ENCODE data around the gene PEX14. TPM values are rescaled to one million over a fixed set of nuclear protein-coding genes. Genes with fewer than 3 reads are reported as not detected.
"Not testable (repeated sequence)": the region's sequence is repeated elsewhere in the genome, so short reads cannot be mapped to it uniquely, and the experiment has no call there.

The PEX14 gene
- total RNA-seq, 4 donors from 2014 or later = 8.1 to 17.8 (median 15.8) TPM

- ATAC-seq = peak; percentile 1 to 2
- intact Hi-C loops (cut with DNase I; ENCODE audit: low total_unique reads) = loop anchor here (2.0 kb wide), 1 partner anchor 41 kb away; the partner anchor contains the start of gene CENPS
- no peak for TF ChIP-seq POLR2A (IDR thresholded peaks at IDR 0.05)
- TF ChIP-seq, protein P1, sequence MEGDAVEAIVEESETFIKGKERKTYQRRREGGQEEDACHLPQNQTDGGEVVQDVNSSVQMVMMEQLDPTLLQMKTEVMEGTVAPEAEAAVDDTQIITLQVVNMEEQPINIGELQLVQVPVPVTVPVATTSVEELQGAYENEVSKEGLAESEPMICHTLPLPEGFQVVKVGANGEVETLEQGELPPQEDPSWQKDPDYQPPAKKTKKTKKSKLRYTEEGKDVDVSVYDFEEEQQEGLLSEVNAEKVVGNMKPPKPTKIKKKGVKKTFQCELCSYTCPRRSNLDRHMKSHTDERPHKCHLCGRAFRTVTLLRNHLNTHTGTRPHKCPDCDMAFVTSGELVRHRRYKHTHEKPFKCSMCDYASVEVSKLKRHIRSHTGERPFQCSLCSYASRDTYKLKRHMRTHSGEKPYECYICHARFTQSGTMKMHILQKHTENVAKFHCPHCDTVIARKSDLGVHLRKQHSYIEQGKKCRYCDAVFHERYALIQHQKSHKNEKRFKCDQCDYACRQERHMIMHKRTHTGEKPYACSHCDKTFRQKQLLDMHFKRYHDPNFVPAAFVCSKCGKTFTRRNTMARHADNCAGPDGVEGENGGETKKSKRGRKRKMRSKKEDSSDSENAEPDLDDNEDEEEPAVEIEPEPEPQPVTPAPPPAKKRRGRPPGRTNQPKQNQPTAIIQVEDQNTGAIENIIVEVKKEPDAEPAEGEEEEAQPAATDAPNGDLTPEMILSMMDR (IDR thresholded peaks at IDR 0.05 in 4 of 5, conservative IDR thresholded peaks at IDR 0.05 in 1 of 5) = no peak
- no peaks in the 10 kb centered on the region for H3K9me3 ChIP-seq
- no peak for DNase-seq
- H3K4me1 ChIP-seq = peaks cover 28 to 29% of the 10 kb centered on the region in 2 donors
- H3K4me3 ChIP-seq = peak overlapping the region; percentile 75 to 96 (median 87)
- no peaks in the 10 kb centered on the region for H3K27me3 ChIP-seq
- H3K36me3 ChIP-seq = peaks cover 0 to 26% of the 10 kb centered on the region in 2 donors
- H3K27ac ChIP-seq = peak overlapping the region; percentile 65 to 84 (median 78)
- in situ Hi-C loops (cut with MboI; ENCODE audit: low sequenced_read_pairs in 4 of 4) = no loop called here
Measured at GRCh38 chr1:10471411-10472219, 3.1 kb upstream of the PEX14 start.

- Histone ChIP-seq H3K36me3 (peaks cover 0 to 17% of the 10 kb centered on the region in 2 donors), H3K27me3 (no peaks in the 10 kb centered on the region), H3K4me3 (peak within 1 kb of the TSS; percentile 75 to 96 (median 87)), H3K9me3 (no peaks in the 10 kb centered on the region), H3K4me1 (peaks cover 30 to 31% of the 10 kb centered on the region in 2 donors), H3K27ac (peak within 1 kb of the TSS; percentile 65 to 84 (median 78))
- DNase-seq = peak; percentile 91 to 92
- in situ Hi-C loops (cut with MboI; ENCODE audit: low sequenced_read_pairs in 4 of 4) (no loop called here), intact Hi-C loops (cut with DNase I; ENCODE audit: low total_unique reads) (loop anchor here (2.0 kb wide), 1 partner anchor 42 kb away; the partner anchor contains the start of gene CENPS)
- TF ChIP-seq POLR2A (IDR thresholded peaks at IDR 0.05) = peak; percentile 61 to 62
- TF ChIP-seq, protein P1 (IDR thresholded peaks at IDR 0.05 in 4 of 5, conservative IDR thresholded peaks at IDR 0.05 in 1 of 5) = no peak
- peak; percentile 95 for ATAC-seq
Measured at GRCh38 chr1:10472220-10473144, 2.3 kb upstream of the PEX14 start, which contains the start of gene DFFA. Gene DFFA (minus strand): TSS chr1:10472529. CDS start chr1:10472458, 71 bp downstream.

DNA sequence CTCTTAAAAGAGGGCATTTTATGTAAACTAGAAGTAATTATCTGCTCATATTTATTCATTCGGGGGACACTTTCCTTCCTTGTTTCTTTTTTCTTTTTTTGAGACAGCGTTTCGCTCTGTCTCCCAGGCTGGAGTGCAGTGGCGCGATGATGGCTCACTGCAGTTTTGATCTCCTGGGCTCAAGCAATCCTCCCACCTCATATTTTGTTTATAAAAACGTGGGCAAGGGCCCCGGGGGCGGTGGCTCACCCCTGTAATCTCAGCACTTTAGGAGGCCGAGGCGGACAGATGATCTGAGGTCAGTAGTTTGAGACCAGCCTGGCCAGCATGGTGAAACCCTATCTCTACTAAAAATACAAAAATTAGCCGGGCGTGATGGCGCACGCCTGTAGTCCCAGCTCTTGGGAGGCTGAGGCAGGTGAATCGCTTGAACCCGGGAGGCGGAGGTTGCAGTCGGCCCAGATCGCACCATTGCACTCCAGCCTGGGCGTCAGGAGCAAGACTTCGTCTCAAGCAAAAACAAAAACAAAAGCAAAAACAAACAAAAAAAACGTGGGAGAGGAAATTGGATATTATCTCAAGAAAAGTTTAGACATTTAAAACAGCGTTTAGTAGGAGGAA is 1.5 kb upstream of the PEX14 start:
- ATAC-seq = no peak
- intact Hi-C loops (cut with DNase I; ENCODE audit: low total_unique reads) = loop anchor here (2.0 kb wide), 1 partner anchor 42 kb away; the partner anchor contains the start of gene CENPS
- peaks cover 30 to 31% of the 10 kb centered on the region in 2 donors for H3K4me1 ChIP-seq
- H3K27ac ChIP-seq = peak overlapping the region; percentile 65 to 84 (median 78)
- H3K4me3 ChIP-seq = peak overlapping the region in 2 of 4 donors; percentile 91 to 96
- in situ Hi-C loops (cut with MboI; ENCODE audit: low sequenced_read_pairs in 4 of 4) = no loop called here
- H3K36me3 ChIP-seq = peaks cover 0 to 9% of the 10 kb centered on the region in 2 donors
- no peak for DNase-seq
- no peaks in the 10 kb centered on the region for H3K9me3 ChIP-seq
- no peaks in the 10 kb centered on the region for H3K27me3 ChIP-seq
- no peak for TF ChIP-seq POLR2A (IDR thresholded peaks at IDR 0.05)
- TF ChIP-seq, protein P1 (IDR thresholded peaks at IDR 0.05 in 4 of 5, conservative IDR thresholded peaks at IDR 0.05 in 1 of 5) = no peak

- H3K36me3 ChIP-seq; H3K27me3 ChIP-seq; DNase-seq; H3K9me3 ChIP-seq; in situ Hi-C loops (cut with MboI; ENCODE audit: low sequenced_read_pairs in 4 of 4); ATAC-seq: not testable (repeated sequence)
- intact Hi-C loops (cut with DNase I; ENCODE audit: low total_unique reads) = loop anchor here (2.0 kb wide), 1 partner anchor 75 kb away; the partner anchor contains the start of gene PGD
- H3K4me1 ChIP-seq = peaks cover 30 to 31% of the 10 kb centered on the region in 2 donors
- H3K4me3 ChIP-seq = peak overlapping the region; percentile 77 to 100 (median 84)
- peak overlapping the region; percentile 85 to 96 (median 92) for H3K27ac ChIP-seq
Measured at GRCh38 chr1:10474309-10474612, 489 bp upstream of the PEX14 start.
